Neural cell (in vitro differentiated cells): ENCODE measurements around the gene EPHA4. TPM values are rescaled to one million over a fixed set of nuclear protein-coding genes. Genes with fewer than 3 reads are reported as not detected.

ENCODE experiments used
- H2AFZ ChIP-seq: fragments of 200-600, 300-800 bp; sonication (generic), shearing (Covaris generic); 2 replicates; pipeline ENCODE4 v1.6.0; 2014; ENCODE audit warnings: low read depth, mild to moderate bottlenecking, antibody characterized with exemption, low read length, moderate library complexity
- H3F3A ChIP-seq: fragments of 200-600 bp; shearing (Covaris generic); 2 replicates; pipeline ENCODE4 v1.6.1; 2016; ENCODE audit warnings: mild to moderate bottlenecking, moderate library complexity, mixed read lengths, antibody characterized with exemption, low read length; ENCODE audit not compliant: insufficient read depth, poor library complexity, severe bottlenecking
- H3K27ac ChIP-seq: fragments of 200-600, 300-800 bp; sonication (generic), shearing (Covaris generic); 2 replicates; pipeline ENCODE4 v1.5.1; 2014; ENCODE audit warnings: mild to moderate bottlenecking, low read length, moderate library complexity
- H3K27me3 ChIP-seq: fragments of 300-800, 200-600 bp; sonication (generic), shearing (Covaris generic); 2 replicates; pipeline ENCODE4 v1.6.0; 2014; ENCODE audit warnings: mild to moderate bottlenecking, low read depth, low read length, moderate library complexity; ENCODE audit not compliant: insufficient read depth
- H3K36me3 ChIP-seq: fragments of 300-800, 200-600 bp; sonication (generic), shearing (Covaris generic); 2 replicates; pipeline ENCODE4 v1.5.1; 2014; ENCODE audit warnings: mild to moderate bottlenecking, antibody characterized with exemption, low read length, moderate library complexity; ENCODE audit not compliant: insufficient read depth
- H3K4me2 ChIP-seq: fragments of 300-800, 200-600 bp; sonication (generic), shearing (Covaris generic); 2 replicates; pipeline ENCODE4 v1.6.0; 2014; ENCODE audit warnings: mild to moderate bottlenecking, low read length
- H3K4me3 ChIP-seq: fragments of 300-800, 200-600 bp; sonication (generic), shearing (Covaris generic); 2 replicates; pipeline ENCODE4 v1.5.1; 2014; ENCODE audit warnings: mild to moderate bottlenecking, low read length, moderate library complexity
- H3K79me2 ChIP-seq: fragments of 200-600 bp; shearing (Covaris generic); replicated peaks from 2 replicates; pipeline ENCODE4 v1.6.0; 2014; ENCODE audit warnings: mild to moderate bottlenecking, low read length, moderate library complexity; ENCODE audit not compliant: insufficient read depth
- H3K9ac ChIP-seq: fragments of 300-800, 200-600 bp; sonication (generic), shearing (Covaris generic); 2 replicates; pipeline ENCODE4 v1.6.1; 2016; ENCODE audit warnings: mild to moderate bottlenecking, low read length, mixed read lengths
- H3K9me2 ChIP-seq: fragments of 200-600 bp; shearing (Covaris generic); 2 replicates; pipeline ENCODE4 v1.6.1; 2016; ENCODE audit warnings: mild to moderate bottlenecking, low read length, mixed read lengths; ENCODE audit not compliant: insufficient read depth
- H3K9me3 ChIP-seq: fragments of 200-600, 300-800 bp; sonication (generic), shearing (Covaris generic); 2 replicates; pipeline ENCODE4 v1.6.1; 2016; ENCODE audit warnings: mild to moderate bottlenecking, mixed run types, low read length, moderate library complexity, mixed read lengths
- H4K20me1 ChIP-seq: fragments of 200-600 bp; shearing (Covaris generic); 2 replicates; pipeline ENCODE4 v1.6.1; 2016; ENCODE audit warnings: mild to moderate bottlenecking, mixed run types; ENCODE audit not compliant: insufficient read depth
- CTCF ChIP-seq: fragments of 450-650 bp; IDR thresholded peaks from 2 replicates; pipeline ENCODE4 v1.5.1; 2014; ENCODE audit warnings: antibody characterized with exemption, mild to moderate bottlenecking, moderate library complexity; ENCODE audit not compliant: poor library complexity, severe bottlenecking
- EP300 ChIP-seq: fragments of 450-650 bp; conservative IDR thresholded peaks from 2 replicates; pipeline ENCODE4 v1.6.1; 2014; ENCODE audit warnings: antibody characterized with exemption, mild to moderate bottlenecking, moderate library complexity; ENCODE audit not compliant: poor library complexity, severe bottlenecking
- EZH2 ChIP-seq: fragments of 200-600, 300-800 bp; shearing (Covaris generic), sonication (generic); IDR thresholded peaks from 2 replicates; pipeline ENCODE4 v1.6.1; 2014; ENCODE audit warnings: antibody characterized with exemption, low read length, borderline replicate concordance, mild to moderate bottlenecking; ENCODE audit not compliant: insufficient read depth, poor library complexity, severe bottlenecking
- MXI1 ChIP-seq: fragments of 450-650 bp; conservative IDR thresholded peaks from 2 replicates; pipeline ENCODE4 v1.6.1; 2014; ENCODE audit warnings: antibody characterized with exemption, mild to moderate bottlenecking; ENCODE audit not compliant: poor library complexity, severe bottlenecking
- POLR2AphosphoS5 ChIP-seq: IDR thresholded peaks from 2 replicates; pipeline ENCODE4 v1.6.1; 2012
- RAD21 ChIP-seq: fragments of 450-650 bp; conservative IDR thresholded peaks from 2 replicates; pipeline ENCODE4 v1.6.1; 2014; ENCODE audit warnings: antibody characterized with exemption, mild to moderate bottlenecking, moderate library complexity
- REST ChIP-seq: IDR thresholded peaks from 2 replicates; pipeline ENCODE4 v1.6.1; 2012; ENCODE audit warnings: borderline replicate concordance
- SMC3 ChIP-seq: fragments of 450-650 bp; conservative IDR thresholded peaks from 2 replicates; pipeline ENCODE4 v1.6.1; 2014; ENCODE audit warnings: antibody characterized with exemption, mild to moderate bottlenecking, moderate library complexity; ENCODE audit not compliant: poor library complexity
- TAF1 ChIP-seq: IDR thresholded peaks from 2 replicates; pipeline ENCODE4 v1.6.1; 2012; ENCODE audit warnings: low read depth
- polyA plus RNA-seq: library from polyadenylated mRNA; depleted of rRNA; stranded (reverse); fragments of >200 nt; gene quantifications from 2 replicates; pipeline ENCODE4 v1.2.3, GENCODE V29; 2014

Gene EPHA4
- polyA plus RNA-seq, 1 donor from 2014 or later = 71.1 TPM

GRCh38 chr2:221466744-221467143 lies 105.4 kb downstream of the EPHA4 start:
- no peaks in the 10 kb centered on the region for H4K20me1 ChIP-seq
- H3K9ac ChIP-seq = no peak overlapping the region
- no peak overlapping the region for H3K4me3 ChIP-seq
- no peaks in the 10 kb centered on the region for H3K9me2 ChIP-seq
- no peak overlapping the region for H3K4me2 ChIP-seq
- H3K27ac ChIP-seq = no peak overlapping the region
- no peaks in the 10 kb centered on the region for H3F3A ChIP-seq
- no peaks in the 10 kb centered on the region for H3K9me3 ChIP-seq
- no peak overlapping the region for H2AFZ ChIP-seq
- peaks cover 43% of the 10 kb centered on the region for H3K79me2 ChIP-seq
- H3K36me3 ChIP-seq = no peaks in the 10 kb centered on the region
- no peak for TF ChIP-seq EZH2
- H3K27me3 ChIP-seq = no peaks in the 10 kb centered on the region

GRCh38 chr2:221465776-221466175 lies 106.3 kb downstream of the EPHA4 start:
- no peaks in the 10 kb centered on the region for H4K20me1 ChIP-seq
- H3K4me3 ChIP-seq = no peak overlapping the region

More at GRCh38 chr2:221465776-221466175, 106.3 kb downstream of the EPHA4 start:
- peaks cover 48% of the 10 kb centered on the region for H3K79me2 ChIP-seq
- H3K36me3 ChIP-seq = no peaks in the 10 kb centered on the region
- H3K9ac ChIP-seq = no peak overlapping the region
- H3K4me2 ChIP-seq = no peak overlapping the region
- H3F3A ChIP-seq = no peaks in the 10 kb centered on the region
- TF ChIP-seq POLR2AphosphoS5 (no peak), EP300 (no peak), TAF1 (no peak), SMC3 (no peak), MXI1 (no peak), RAD21 (no peak), CTCF (no peak), EZH2 (no peak), REST (no peak)
- H3K9me2 ChIP-seq = no peaks in the 10 kb centered on the region
- no peak overlapping the region for H3K27ac ChIP-seq
- no peaks in the 10 kb centered on the region for H3K9me3 ChIP-seq
- no peak overlapping the region for H2AFZ ChIP-seq
- no peaks in the 10 kb centered on the region for H3K27me3 ChIP-seq
